Measurements from ENCODE around the gene TSPY2. TPM values are rescaled to one million over a fixed set of nuclear protein-coding genes. Genes with fewer than 3 reads are reported as not detected.
"Not testable (repeated sequence)": the region's sequence is repeated elsewhere in the genome, so short reads cannot be mapped to it uniquely, and the experiment has no call there.

The TSPY2 gene, protein sequence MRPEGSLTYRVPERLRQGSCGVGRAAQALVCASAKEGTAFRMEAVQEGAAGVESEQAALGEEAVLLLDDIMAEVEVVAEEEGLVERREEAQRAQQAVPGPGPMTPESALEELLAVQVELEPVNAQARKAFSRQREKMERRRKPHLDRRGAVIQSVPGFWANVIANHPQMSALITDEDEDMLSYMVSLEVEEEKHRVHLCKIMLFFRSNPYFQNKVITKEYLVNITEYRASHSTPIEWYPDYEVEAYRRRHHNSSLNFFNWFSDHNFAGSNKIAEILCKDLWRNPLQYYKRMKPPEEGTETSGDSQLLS
- total RNA-seq = not detected

DNA sequence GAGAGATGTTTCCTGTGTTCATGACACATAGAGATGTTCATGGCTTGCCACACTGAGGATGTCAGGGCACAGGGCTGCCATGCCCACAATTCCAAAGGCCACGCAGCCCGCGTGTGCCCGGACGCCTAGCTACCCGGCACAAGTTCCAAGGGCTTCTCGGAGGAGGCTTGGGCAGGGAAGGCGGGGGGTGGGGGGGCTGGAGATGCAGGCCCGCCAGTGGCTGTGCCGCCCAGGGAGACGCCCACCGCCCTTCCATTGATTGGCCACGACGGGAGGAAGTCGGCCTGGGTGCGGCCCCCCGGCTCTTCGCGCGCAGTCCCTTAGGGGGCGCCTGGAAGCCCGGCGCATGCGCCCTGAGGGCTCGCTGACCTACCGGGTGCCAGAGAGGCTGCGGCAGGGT lies at the start of gene TSPY2:
Gene TSPY2 (plus strand): TSS at position 301 of the 400 bp plus-strand sequence. CDS start 46 bp downstream, at position 347.
- not testable (repeated sequence) for H3K36me3 Mint-ChIP-seq, H3K4me1 Mint-ChIP-seq, H3K27ac Mint-ChIP-seq

DNA sequence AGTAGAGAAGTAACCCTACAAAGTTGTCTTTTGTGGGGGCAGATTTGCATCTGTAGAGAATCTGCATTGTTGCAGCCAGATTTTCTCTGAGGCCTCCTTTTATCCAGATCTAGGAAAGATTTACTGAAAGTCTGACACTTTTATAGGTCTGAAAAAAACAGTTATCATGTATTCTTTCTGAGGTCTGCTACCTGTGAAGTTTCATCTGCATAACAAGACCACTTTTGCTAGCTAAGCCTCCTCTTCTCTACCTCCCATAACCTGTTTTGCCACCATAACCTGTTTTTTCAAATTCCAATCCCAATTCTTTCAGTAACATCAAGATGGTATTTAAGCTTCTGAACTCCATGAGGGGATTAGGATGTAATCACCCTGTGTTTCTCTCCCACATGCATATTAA lies 36.5 kb upstream of the TSPY2 start:
- not testable (repeated sequence) for DNase-seq, H3K36me3 Mint-ChIP-seq, H3K4me1 Mint-ChIP-seq, H3K27ac Mint-ChIP-seq, H3K9me3 Mint-ChIP-seq, H3K4me3 Mint-ChIP-seq, H3K27me3 Mint-ChIP-seq

More for the DNA sequence above, at the start of gene TSPY2:
- H3K27me3 Mint-ChIP-seq, H3K4me3 Mint-ChIP-seq, H3K9me3 Mint-ChIP-seq, DNase-seq: not testable (repeated sequence)

DNA sequence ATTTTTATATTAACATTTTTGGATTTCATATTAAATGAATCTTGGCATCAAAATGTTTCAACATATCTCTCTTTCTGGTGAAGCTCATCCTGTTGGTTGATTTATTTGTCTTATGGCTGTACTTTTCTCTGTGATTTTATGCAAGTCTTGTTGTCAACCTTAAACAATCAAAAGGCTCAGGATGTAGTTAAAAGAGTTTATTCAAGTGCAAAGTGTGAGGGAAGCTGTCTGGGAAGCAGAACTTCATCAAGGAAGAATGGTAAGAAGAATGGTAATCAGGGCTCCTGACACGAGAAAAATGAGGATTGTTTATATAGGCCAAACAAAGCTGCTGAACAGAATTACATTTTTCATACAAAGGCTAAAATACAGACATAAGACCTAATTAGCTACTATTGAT lies 29.0 kb upstream of the TSPY2 start:
- H3K4me3 Mint-ChIP-seq, H3K27ac Mint-ChIP-seq, H3K9me3 Mint-ChIP-seq, H3K4me1 Mint-ChIP-seq, H3K36me3 Mint-ChIP-seq, DNase-seq, H3K27me3 Mint-ChIP-seq: not testable (repeated sequence)

DNA sequence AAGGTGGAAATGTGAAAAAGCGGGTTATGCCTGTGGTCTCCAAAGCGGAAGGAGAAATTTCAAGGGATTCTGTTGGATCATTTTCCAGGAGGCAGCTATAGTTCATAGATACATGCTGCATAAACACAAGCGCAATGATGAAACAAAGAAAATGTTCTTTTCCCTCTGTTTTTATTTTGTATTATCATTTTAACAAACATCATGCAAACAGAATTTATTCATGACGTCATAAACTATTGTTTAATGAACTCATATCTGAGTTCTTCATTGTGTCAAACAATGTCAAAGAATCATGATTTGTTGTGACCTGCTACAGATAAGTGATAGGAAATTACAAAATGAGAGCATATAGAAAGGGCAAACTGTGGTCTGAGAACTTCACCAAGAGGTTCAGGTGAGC lies 23.8 kb downstream of the TSPY2 start:
- H3K27me3 Mint-ChIP-seq, H3K9me3 Mint-ChIP-seq, H3K4me3 Mint-ChIP-seq, H3K4me1 Mint-ChIP-seq, DNase-seq, H3K27ac Mint-ChIP-seq, H3K36me3 Mint-ChIP-seq: not testable (repeated sequence)
